Peyer's patch (tissue), 4 donors: Measurements from ENCODE around the gene MAP7D2.

Experiments
- POLR2A ChIP-seq, 2 donors: fragments of 450-650 bp; IDR thresholded peaks; one replicate each; pipeline ENCODE4 v1.5.1; 2017; ENCODE audit warnings: antibody characterized with exemption in 2 of 2, mild to moderate bottlenecking in 2 of 2, moderate library complexity in 2 of 2
- TF ChIP-seq, protein P1 (sequence below), 6 experiments: fragments of 450-650 bp in 4 of 6; fragments of 200-600 bp in 2 of 6; sonication (generic) in 1 of 6; IDR thresholded peaks; one replicate each; pipeline ENCODE4 v1.5.1; 2017 to 2019; ENCODE audit warnings: antibody characterized with exemption in 6 of 6, mild to moderate bottlenecking in 3 of 6, moderate library complexity in 1 of 6

GRCh38 chrX:20135944-20136343 is 19.2 kb upstream of the MAP7D2 start:
- TF ChIP-seq, protein P1, sequence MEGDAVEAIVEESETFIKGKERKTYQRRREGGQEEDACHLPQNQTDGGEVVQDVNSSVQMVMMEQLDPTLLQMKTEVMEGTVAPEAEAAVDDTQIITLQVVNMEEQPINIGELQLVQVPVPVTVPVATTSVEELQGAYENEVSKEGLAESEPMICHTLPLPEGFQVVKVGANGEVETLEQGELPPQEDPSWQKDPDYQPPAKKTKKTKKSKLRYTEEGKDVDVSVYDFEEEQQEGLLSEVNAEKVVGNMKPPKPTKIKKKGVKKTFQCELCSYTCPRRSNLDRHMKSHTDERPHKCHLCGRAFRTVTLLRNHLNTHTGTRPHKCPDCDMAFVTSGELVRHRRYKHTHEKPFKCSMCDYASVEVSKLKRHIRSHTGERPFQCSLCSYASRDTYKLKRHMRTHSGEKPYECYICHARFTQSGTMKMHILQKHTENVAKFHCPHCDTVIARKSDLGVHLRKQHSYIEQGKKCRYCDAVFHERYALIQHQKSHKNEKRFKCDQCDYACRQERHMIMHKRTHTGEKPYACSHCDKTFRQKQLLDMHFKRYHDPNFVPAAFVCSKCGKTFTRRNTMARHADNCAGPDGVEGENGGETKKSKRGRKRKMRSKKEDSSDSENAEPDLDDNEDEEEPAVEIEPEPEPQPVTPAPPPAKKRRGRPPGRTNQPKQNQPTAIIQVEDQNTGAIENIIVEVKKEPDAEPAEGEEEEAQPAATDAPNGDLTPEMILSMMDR (IDR thresholded peaks at IDR 0.05), result no peak
- no peak for TF ChIP-seq POLR2A (IDR thresholded peaks at IDR 0.05)
